Psoas muscle (tissue), 8 donors: Measurements from ENCODE around the gene HS2ST1. TPM values are rescaled to one million over a fixed set of nuclear protein-coding genes. Genes with fewer than 3 reads are reported as not detected.
"Not testable (repeated sequence)": the region's sequence is repeated elsewhere in the genome, so short reads cannot be mapped to it uniquely, and the experiment has no call there.

Experiments used
- ATAC-seq, 4 donors: fragments of 200-7000 bp; cut with Tn5 transposase; one replicate each; pipeline ENCODE4 v1.9.1; 2020; ENCODE audit warnings: moderate library complexity in 3 of 4, mild to moderate bottlenecking in 2 of 4
- DNase-seq, 2 donors: peaks; one replicate each; pipeline ENCODE4 v3.0.0-alpha.2; 2020
- H3K27ac ChIP-seq: fragments of 200-600 bp; one replicate; pipeline ENCODE4 v1.8.0; 2022
- H3K27me3 ChIP-seq, 3 donors: fragments of 200-600 bp in 1 of 3; one replicate each; pipeline versions ENCODE4 v1.6.1 to v1.8.0; 2013 to 2022; ENCODE audit warnings: low read length in 2 of 3, mild to moderate bottlenecking in 2 of 3, moderate library complexity in 1 of 3; ENCODE audit not compliant: insufficient read depth in 3 of 3
- H3K36me3 ChIP-seq, 2 donors: fragments of 200-600 bp in 1 of 2; one replicate each; pipeline versions ENCODE4 v1.6.1 to v1.8.0; 2013 to 2022; ENCODE audit warnings: low read depth in 1 of 2, mild to moderate bottlenecking in 1 of 2, moderate library complexity in 1 of 2; ENCODE audit not compliant: insufficient read depth in 1 of 2
- H3K4me1 ChIP-seq: fragments of 200-600 bp; one replicate; pipeline ENCODE4 v1.8.0; 2022
- H3K4me3 ChIP-seq: fragments of 200-600 bp; one replicate; pipeline ENCODE4 v1.8.0; 2022; ENCODE audit warnings: mild to moderate bottlenecking
- H3K9me3 ChIP-seq: fragments of 200-600 bp; one replicate; pipeline ENCODE4 v1.8.0; 2022
- WGBS, 3 donors: extraction: QIAGEN DNeasy Blood & Tissue Kit; methylation state at CpG; one replicate each; pipeline versions ENCODE4 v1.1.6 to v1.1.7; 2013; 5-methylcytosine and 5-hydroxymethylcytosine counted together
- intact Hi-C, 2 donors: fragments of 100-400 bp; cut with DNase I; formaldehyde crosslinking; loops; one replicate each; pipeline versions ENCODE4 v1.11.0 to v1.14.2; 2022
- long read RNA-seq, 2 donors: library from polyadenylated mRNA; unstranded; transcript quantifications; one replicate each; pipeline ENCODE4 v2.0.0, GENCODE V29; 2021
- polyA plus RNA-seq, 3 donors: library from polyadenylated mRNA; stranded (reverse); fragments of 200-250 nt; gene quantifications; one replicate each; pipeline ENCODE4 v1.2.3, GENCODE V29; 2013
- total RNA-seq, 4 donors: library from RNA; stranded (reverse); fragmentation: NEBNext Ultra II Directional in 2 of 4; extraction: Animal tissue kit (Norgen Biotek cat#: 25700) in 2 of 4; gene quantifications; one replicate each; pipeline versions ENCODE4 v1.2.1 to v1.2.4, GENCODE V29; 2021 to 2023
- TF ChIP-seq, protein P1 (sequence below): fragments of 200-600 bp; IDR thresholded peaks from one replicate; pipeline ENCODE4 v1.8.0; 2022; ENCODE audit warnings: antibody characterized with exemption
- donor health status: healthy with polysubstance abuse.
- donor health status: DM: no; HTN: no; CAD: no; lungs with moderate emphysema.
- donor health status: Bipolar disorder and iron deficiency.
- donor health status: healthy.
- donor health status: DM: yes; HTN: yes; CAD: no.
- donor health status: DM: no; HTN: no; CAD: no.
- donor health status: DM: no; HTN: no; CAD: no.
- donor health status: DM: yes; HTN: yes; CAD: no.

The HS2ST1 gene
- total RNA-seq (10 to 100 TPM in 1 of 4 donors, 1 to 10 TPM in 3; 7.0 to 12.0 (median 9.7) TPM), polyA plus RNA-seq (1 to 10 TPM; 3.3 to 8.1 (median 5.2) TPM)
- long read RNA-seq, donor 1, full-length matches to known transcripts, result 9 of 11 reads
- long read RNA-seq, donor 1, partial matches to known transcripts, result 0 of 11 reads
- long read RNA-seq, donor 1, other reads (novel, unspliced or antisense), result 2 of 11 reads
- long read RNA-seq, donor 2, full-length matches to known transcripts, result 5 of 6 reads
- long read RNA-seq, donor 2, partial matches to known transcripts, result 0 of 6 reads
- long read RNA-seq, donor 2, other reads (novel, unspliced or antisense), result 1 of 6 reads

- H3K4me1 ChIP-seq, result peaks cover 18% of the 10 kb centered on the region
- ATAC-seq, result peak in 3 of 4 donors; percentile 36 to 55 (median 43)
- peaks cover 0 to 6% of the 10 kb centered on the region in 2 donors for H3K36me3 ChIP-seq
- H3K27ac ChIP-seq, result peak within 1 kb of the TSS; percentile 98
- no peaks in the 10 kb centered on the region for H3K9me3 ChIP-seq
- DNase-seq, result no peak
- intact Hi-C loops, result loop anchor here in 1 of 2 donors (10.0 kb wide), 2 partner anchors 130 to 170 kb away; no protein-coding TSS in a partner anchor
- TF ChIP-seq, protein P1, sequence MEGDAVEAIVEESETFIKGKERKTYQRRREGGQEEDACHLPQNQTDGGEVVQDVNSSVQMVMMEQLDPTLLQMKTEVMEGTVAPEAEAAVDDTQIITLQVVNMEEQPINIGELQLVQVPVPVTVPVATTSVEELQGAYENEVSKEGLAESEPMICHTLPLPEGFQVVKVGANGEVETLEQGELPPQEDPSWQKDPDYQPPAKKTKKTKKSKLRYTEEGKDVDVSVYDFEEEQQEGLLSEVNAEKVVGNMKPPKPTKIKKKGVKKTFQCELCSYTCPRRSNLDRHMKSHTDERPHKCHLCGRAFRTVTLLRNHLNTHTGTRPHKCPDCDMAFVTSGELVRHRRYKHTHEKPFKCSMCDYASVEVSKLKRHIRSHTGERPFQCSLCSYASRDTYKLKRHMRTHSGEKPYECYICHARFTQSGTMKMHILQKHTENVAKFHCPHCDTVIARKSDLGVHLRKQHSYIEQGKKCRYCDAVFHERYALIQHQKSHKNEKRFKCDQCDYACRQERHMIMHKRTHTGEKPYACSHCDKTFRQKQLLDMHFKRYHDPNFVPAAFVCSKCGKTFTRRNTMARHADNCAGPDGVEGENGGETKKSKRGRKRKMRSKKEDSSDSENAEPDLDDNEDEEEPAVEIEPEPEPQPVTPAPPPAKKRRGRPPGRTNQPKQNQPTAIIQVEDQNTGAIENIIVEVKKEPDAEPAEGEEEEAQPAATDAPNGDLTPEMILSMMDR, result no peak
- H3K4me3 ChIP-seq, result peak within 1 kb of the TSS; percentile 93
- no peaks in the 10 kb centered on the region for H3K27me3 ChIP-seq
- 1 to 2% (median 1%) methylated on average over 15 to 45 of the region's 45 CpGs for WGBS, 3 donors
These were observed at the start of gene HS2ST1 for GRCh38 chr1:86914601-86914997. TSS of gene HS2ST1 (plus strand) at chr1:86914635.

- 80 to 97% (median 96%) methylated on average over 6 of the region's 6 CpGs for WGBS, 3 donors
- Histone ChIP-seq H3K4me3 (no peak overlapping the region), H3K9me3 (no peaks in the 10 kb centered on the region), H3K27me3 (no peaks in the 10 kb centered on the region), H3K36me3 (peaks cover 0 to 14% of the 10 kb centered on the region in 2 donors), H3K27ac (no peak overlapping the region), H3K4me1 (peaks cover 8% of the 10 kb centered on the region)
- DNase-seq, result no peak
- TF ChIP-seq, protein P1, result no peak
- ATAC-seq, result no peak
- intact Hi-C loops, result no loop called here
These were observed 48.3 kb upstream of the HS2ST1 start for GRCh38 chr1:86865973-86866637.

DNA sequence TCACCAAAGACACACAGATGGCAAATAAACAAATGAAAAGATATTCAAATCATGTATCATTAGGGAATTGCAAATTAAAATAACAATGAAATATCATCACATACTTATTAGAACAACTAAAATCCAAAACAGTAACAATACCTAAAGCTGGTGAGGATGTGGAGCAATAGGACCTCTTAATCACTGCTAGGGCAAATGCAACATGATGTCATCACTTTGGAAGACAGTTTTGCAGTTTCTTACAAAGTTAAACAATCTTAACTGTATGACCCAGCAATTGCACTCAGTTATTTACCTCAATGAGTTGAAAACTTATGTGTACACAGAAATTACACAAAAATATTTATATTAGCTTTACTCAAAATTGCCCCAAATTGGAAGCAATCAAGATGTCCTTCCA, 47.8 kb upstream of the HS2ST1 start:
- DNase-seq, result no peak
- H3K27ac ChIP-seq, result no peak overlapping the region
- H3K27me3 ChIP-seq, result no peaks in the 10 kb centered on the region
- intact Hi-C loops, result no loop called here
- H3K4me3 ChIP-seq, result no peak overlapping the region
- H3K9me3 ChIP-seq, result no peaks in the 10 kb centered on the region
- H3K4me1 ChIP-seq, result peaks cover 8% of the 10 kb centered on the region
- TF ChIP-seq, protein P1, result no peak
- ATAC-seq, result peak in 1 of 4 donors; percentile 45
- peaks cover 0 to 14% of the 10 kb centered on the region in 2 donors for H3K36me3 ChIP-seq

DNA sequence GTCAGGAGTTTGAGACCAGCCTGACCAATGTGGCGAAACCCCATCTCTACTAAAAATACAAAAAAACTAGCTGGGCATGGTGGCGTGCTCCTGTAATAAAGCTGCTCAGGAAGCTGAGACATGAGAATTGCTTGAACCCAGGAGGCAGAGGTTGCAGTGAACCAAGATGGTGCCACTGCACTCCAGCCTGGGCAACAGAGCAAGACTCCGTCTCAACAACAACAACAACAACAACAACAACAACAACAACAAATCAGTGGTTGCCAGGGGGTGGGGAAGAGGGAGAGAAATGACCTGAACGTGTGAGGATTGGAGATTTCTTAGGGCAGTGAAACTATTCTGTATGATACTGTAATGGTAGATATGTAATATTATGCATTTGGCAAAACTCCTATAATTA, 47.2 kb upstream of the HS2ST1 start:
- H3K27me3 ChIP-seq, H3K9me3 ChIP-seq, ATAC-seq, H3K4me3 ChIP-seq, intact Hi-C loops, DNase-seq, H3K36me3 ChIP-seq, H3K27ac ChIP-seq, H3K4me1 ChIP-seq: not testable (repeated sequence)
- 93 to 98% (median 97%) methylated on average over 4 of the region's 4 CpGs for WGBS, 3 donors

GRCh38 chr1:86868477-86868876, 46.0 kb upstream of the HS2ST1 start:
- Histone ChIP-seq H3K27me3 (no peaks in the 10 kb centered on the region), H3K4me1 (peaks cover 8% of the 10 kb centered on the region), H3K36me3 (no peaks in the 10 kb centered on the region), H3K27ac (no peak overlapping the region), H3K4me3 (no peak overlapping the region), H3K9me3 (no peaks in the 10 kb centered on the region)
- WGBS, 3 donors, result 97 to 100% (median 97%) methylated on average over 1 of the region's 1 CpG
- DNase-seq, result no peak
- intact Hi-C loops, result no loop called here
- TF ChIP-seq, protein P1, result no peak
- ATAC-seq, result peak in 3 of 4 donors; percentile 39 to 83 (median 74)
